ENCODE measurements around the gene PLEKHH3.
A peak's percentile ranks its signal among the peaks of the same experiment; 100 is the strongest.

The PLEKHH3 gene

DNA sequence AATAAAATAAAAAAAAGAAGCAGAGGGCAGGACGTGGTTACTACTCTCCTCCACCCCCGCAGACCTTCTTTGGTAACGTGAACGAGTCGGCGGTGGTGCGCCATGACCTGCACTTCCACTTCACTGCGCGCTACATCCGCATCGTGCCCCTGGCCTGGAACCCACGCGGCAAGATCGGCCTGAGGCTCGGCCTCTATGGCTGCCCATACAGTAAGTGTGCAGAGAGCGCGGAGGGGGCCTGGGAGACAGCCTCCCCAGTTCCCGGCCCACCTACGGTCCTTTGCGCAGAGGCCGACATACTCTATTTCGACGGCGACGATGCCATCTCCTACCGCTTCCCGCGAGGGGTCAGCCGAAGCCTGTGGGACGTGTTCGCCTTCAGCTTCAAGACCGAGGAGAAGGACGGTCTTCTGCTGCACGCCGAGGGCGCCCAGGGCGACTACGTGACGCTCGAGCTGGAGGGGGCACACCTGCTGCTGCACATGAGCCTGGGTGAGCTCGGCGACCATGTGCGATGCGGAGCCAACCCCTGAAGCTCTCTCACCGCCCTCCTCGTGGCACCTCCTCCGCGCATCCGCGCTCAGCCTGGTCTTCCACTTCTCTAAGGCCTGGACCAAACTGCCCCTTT lies 8.2 kb upstream of the PLEKHH3 start:
- no peak for DNase-seq

DNA sequence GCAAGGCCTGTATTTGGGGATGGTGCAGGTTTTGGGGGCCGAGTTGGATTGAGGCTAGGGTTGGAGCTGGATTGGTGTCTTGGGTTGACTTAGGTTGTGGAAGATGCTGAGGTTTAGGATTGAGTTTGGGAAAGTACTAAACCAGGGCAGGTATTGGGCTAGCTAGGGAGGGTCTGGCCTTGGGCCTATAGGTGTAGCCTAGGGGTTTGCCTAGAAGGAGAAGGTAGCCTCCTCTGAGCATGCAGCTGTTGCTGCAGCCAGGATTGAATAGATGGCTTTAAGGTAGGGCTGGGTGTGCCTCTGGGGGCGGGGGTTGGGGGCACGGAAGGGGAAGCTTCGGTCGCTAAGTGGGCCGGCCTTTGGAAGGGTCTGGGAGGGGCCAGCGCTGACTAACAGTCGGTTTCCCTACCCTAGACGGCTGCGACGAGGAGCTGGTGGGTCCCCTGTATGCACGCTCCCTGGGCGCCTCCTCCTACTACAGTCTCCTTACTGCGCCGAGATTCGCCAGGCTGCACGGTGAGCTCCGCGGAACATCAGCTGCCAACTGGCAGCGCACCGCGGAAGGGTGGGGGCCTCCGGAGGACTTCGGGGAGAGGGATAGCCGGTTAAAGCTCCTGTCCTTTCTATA lies 6.7 kb upstream of the PLEKHH3 start:
- DNase-seq, result no peak

DNA sequence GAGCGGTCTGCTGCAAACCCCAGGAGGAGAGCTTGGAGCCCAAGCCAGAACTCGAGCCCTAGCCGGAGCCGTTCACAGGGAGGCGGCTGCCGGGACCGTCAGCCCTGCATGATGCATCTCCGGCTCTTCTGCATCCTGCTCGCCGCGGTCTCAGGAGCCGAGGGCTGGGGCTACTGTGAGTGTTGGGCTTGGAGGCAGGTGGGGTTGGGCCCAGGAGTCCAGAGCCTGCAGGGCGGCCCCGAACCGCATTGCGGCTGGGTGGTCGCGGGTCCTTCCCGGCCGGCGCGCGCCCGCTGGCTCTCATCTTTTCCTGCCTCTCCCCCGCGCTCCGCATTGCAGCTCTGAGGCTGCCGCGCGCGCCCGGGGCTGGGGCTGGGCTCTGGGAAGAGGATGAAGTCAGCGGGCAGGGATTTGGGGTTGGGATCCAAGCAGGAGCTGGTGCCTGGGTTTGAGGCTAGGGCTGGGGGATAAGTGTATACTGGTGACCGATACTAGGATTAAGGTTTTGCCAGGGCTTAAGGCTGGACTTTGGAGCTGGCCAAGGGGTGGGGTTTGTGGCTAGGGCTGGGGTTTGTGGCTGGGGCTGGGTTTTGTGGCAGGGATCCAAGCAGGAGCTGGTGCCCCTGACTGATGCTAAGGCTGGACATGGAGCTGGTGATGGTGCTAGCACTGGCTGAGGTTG lies 6.1 kb upstream of the PLEKHH3 start:
- DNase-seq, result peak; percentile 54 to 57

DNA sequence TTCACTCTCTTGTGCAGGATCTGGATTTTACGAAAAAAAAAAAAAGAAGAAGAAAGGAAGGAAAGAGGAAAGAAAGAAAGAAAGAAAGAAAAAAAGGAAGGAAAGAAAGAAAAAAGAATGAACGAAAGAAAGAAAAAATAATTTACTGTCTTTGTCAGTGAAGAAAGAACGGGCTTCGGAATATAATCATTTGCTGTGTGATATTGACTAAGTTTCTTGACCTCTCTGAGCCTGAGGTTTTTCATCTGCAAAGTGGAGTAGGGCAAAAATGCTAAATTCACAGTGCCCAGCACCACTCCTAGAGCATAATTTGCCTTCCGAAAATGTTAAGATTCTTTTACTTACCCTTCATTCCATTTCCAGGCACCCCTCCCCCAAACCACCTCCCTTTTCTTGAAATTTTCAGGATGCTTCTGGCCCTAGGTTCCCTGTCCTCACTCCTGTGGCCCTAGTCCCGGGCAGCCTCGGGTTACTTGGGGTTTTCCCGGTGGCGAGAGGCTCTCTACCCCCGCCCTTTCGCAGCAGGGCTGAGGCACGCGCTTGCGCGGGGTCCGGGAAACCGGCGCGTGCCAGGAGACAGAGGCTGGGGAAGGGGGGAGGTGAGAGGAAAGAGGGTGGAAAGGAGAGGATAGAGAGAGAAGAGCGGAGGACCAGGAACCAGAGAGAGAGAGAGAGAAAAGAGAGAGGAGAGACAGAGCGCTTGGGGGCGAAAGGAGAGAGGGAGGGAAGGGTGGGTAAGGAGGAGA lies 5.4 kb upstream of the PLEKHH3 start, which contains the start of gene CNTNAP1:
TSS of gene CNTNAP1 (plus strand) at position 556 of the 746 bp plus-strand sequence. CDS start 299 bp downstream, outside the sequence.
- DNase-seq, result peak; percentile 67 to 81

DNA sequence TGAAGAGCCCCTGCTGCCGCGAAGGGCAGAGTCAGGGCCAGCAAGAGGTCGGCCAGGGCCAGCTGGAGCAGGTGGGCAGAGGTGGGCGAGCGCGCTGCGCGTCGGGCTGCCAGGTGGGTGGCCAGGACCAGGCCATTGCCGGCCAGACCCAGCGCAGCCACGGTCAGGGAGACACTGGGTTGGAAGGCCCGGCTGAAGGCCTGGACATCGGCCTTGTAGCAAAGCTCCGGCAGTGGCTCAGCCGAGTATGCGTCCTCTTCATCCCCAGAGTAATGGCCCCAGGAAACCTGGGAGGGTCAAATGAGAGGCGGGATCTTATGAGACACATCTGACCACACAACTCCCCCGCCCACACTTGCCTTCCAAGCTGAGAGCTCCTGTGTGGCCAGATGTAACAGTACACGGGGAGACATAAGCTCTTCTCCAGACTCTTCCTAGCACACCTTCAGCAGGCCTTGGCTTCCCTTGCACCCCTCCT lies 3.6 kb upstream of the PLEKHH3 start:
- peak; percentile 52 to 80 for DNase-seq

DNA sequence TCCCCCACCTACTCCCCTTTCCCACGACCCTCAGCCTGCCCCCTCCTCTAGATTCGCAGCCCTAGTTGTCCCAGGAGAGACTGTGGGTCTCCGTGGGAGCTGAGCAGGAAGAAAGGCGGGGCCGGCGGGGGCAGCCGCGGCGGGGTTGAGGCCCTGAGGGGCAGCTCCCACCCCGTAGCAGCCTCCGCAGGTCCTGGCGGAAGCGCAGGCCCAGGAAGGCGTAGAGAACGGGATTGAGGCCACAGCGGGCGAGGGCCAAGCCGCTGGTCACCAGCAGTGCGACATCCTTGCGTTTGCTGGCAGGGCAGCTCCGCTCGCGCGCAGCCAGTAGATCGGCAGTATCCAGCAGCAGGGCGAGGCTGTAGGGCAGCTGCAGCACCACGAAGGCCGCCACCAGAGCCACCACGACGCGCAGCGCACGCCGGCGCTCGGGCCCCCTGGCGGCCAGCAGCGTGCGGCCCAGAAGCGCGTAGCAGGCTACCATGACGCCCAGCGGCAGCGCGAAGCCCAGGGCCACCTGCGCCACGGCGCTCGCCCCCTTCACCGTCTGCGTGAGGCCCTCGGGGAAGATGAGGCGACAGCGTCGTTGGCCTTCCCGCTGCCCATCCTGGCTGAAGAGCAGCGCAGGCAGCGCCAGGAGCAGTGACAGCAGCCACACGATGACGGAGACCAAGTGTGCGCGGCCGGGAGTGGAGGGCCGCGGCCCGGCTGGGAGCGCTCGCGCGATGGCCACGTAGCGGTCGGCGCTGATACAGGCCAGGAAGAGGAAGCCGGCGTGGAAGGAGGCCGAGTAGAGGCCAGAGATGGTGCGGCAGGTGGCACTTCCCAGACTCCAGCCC lies 2.9 kb upstream of the PLEKHH3 start:
- DNase-seq, result peak; percentile 63 to 71

DNA sequence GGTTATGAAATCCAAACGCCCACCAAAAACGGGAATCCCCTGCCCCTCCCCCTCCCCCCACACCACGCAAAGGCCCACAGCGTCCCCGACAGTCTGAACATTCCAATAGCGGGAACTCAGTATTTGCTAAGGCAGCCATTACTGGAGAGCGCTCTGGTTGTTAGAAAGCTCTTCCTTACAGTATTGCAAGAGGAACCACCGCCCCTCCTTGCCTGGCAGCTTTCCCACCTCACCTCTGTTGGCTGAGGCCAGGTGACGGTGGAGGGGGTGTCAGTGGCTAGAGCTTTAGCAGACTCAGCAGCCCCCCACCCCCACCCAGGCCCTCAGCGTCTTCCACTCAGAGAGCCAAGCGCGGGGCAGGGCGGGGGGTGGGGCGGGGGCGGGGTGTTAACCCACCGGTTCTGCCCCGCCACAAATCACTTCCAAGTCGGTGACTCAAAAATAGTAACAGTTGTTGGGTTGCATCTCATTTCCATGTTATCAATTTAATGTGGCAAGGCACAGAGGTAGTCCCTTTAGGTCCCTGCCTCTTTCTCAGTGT lies 2.2 kb upstream of the PLEKHH3 start:
- peak; percentile 42 to 54 for DNase-seq

DNA sequence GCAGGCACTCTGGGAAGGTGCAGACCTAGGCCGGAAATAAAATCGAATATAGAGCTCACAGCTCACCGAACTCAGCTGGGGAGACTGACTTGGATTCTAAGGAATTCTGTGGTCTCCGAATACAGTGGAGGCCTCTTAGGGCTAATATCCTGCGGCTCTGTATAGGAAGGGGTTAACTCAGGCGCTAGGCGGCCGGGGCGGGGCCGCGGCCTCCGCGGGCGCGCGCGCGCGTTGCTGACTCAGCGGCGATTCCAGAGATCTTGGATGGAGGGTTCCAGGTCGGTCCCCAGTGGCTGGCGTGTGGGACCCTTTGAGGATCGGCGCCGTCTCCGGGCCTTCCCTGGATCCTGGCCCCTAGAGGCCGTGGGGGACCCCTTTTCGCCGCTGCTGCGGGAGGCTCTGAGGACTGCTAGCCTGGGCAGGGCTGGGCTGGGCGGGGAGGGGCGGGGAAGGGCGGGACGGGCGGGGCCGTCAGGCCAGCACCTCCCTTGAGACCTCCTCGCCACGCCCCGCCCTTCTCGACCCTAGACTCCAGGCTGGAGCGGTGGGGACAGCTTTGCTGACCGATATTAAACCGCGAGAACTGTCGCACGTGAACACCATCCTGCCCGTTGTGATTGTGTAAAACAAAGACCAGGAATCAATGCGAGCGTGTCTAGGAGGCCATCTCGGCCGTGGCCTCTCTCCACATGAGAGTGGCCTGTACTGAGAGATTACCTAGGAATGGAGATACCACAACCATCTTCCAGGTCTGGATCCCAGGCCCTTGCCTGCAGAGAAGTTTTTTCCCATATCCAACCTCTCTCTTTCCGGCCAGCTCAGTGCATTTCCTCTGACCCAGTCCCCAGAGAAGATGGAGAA lies 1.4 kb upstream of the PLEKHH3 start:
- DNase-seq, result peak; percentile 95 to 96

DNA sequence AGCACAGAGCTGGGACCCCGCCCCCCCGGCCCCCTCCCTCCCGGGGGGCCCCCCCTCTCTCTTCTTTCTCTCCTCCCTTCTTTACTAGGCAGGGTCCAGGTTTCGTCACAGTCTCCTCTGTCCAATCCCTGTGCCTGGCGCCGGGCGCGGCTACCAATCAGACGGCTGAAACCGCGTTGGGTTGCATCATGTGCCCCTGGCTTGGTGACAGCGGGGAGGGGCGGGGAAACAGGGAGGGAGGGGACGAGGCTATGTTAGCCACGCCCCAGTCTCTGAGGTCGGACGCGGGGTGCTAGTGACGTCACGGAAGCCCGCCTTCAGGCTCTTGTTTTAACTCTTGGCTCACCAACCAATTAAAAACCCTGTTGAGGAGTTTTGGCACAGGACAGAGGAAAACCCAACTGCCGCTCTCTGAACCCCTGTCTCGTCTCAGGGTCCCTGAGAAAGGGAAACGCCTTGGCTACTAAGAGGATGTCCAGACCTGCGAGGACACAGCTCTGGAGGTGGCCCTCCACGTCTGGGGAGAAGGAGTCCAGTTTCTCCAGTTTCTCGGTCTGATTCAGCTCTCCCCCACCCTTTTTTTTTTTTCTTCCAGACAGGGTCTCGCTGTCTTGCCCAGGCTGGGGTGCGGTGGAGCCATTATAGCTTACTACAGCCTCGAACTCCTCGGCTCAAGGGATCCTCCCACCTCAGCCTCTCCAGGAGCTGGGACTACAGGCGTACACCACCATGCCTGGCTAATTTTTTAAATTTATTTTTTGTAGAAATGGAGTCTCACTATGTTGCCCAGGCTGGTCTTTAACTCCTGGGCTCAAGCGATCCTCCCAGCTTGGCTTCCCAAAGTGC lies 441 bp upstream of the PLEKHH3 start:
- peak; percentile 97 to 98 for DNase-seq

DNA sequence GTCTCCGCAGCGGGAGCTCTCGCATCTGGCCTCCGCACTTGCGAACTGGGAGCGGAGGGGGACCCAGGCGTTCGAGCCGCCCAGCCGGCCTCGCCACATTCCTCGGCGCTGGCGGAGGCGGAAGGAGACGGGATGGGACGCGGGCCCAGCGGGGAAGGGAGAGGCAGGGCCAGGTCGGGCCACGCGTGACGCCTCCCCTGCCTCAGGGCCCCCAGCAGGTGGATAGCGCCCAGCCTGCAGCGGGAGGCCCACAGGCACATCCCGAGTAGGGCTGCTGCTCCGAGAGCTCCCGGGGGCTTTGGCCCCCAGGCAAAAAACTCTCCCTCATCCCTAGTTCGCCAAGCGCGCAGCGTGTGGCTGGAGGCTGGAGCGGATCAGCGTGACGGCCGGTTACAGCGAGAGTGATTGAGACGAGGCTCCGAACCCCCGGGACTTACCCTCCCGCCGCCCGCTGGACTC lies 800 bp downstream of the PLEKHH3 start:
- DNase-seq, result no peak

DNA sequence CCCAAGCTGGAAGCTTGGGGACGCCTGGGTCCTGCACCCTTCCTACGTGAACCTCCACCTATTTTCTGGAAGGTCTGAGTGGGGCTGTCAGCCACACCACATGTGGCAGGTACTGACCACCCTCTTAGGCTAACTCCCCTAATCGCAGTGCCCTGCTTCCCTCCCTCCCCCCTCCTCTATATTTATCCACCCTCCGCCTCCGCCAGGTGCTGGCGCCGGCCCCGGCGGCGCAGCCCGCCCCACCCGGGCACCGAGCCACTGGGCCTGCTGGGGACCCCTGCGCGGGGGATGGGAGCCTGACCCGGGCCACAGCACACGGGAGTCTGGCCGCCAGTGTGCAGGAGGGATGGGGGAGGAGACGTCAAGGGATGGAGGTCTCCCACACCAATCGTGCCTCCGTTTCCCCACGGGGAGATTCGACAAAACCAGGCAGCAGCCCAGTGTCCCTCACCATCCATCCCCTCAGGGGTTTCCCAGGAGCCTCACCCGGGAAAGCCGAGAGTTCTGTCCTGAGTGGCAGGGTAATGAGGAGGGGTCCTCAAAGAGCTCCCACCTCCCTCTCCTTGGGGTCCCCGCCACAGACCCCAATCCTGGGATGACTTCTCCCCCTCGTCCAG lies 1.3 kb downstream of the PLEKHH3 start:
- peak; percentile 70 to 73 for DNase-seq

DNA sequence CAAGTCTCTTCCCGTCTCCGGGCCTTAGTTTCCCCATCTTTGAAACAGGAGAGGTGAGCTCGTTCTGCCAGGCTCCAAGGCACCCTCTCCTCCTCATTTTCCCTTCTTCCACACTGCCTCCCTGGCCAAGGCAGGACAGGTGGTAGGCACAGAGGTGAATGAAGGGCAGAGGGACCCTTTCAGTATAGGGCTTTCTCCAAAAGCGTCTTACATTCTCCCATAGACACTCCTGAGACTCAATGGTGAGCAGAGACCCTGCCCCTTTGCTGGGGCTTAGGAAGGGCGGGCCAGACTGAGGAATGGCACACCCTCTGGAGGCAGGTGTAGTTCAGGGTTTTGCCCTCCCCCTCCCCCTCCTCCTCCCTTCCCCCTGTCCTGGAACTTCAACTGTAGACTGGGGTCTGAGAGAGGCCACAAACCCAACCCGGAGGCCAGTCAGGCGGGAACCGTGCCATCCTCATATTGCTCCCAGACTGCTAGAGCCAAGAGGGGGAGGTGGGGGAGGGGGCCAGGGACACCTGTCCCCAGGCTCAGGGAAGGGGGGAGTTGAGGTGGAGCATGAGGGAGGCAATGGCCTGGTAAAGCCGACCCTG lies 1.9 kb downstream of the PLEKHH3 start:
- DNase-seq, result peak; percentile 72 to 73

DNA sequence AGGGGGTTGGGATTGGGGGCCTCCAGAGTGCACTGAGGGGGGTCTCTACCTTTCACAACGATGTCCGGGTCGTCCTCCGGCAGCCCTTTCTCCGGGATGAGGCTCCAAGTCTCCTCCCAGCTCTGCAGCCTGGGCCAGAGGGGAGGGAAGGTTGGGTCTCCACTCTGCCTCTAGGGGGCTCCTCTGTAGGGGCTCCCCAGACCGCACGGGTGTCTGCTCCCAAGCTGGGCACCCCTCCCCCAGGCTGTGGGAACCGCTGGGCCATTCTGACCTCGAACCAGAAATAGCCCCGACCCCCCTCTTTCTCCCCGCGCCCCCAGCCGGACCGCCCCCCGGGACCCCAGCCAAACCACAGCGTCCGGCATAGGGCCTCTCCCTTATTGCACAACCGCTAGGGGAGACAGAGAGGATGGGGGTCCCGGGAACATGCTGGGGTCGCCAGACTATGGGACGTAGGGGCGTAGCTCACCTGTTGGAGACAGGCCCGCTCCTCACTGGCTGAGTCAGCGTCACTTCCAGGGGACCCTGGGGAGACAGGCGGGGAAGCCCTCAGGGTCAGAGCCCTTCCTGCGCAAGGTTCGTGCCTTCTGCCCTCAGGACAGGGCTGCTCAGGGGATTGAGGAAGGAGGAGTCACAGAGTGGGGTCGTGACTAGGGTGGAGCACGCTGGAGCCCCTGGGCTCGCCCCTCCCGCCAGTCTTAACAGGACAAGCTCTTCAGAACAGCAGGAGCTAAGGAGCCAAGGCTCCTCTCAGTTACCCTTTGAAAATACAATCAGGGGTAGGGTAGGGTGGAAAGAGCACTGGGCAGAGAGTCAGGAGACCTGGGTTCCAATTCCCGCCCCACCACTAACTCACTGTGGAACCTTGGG lies 2.7 kb downstream of the PLEKHH3 start:
- no peak for DNase-seq

DNA sequence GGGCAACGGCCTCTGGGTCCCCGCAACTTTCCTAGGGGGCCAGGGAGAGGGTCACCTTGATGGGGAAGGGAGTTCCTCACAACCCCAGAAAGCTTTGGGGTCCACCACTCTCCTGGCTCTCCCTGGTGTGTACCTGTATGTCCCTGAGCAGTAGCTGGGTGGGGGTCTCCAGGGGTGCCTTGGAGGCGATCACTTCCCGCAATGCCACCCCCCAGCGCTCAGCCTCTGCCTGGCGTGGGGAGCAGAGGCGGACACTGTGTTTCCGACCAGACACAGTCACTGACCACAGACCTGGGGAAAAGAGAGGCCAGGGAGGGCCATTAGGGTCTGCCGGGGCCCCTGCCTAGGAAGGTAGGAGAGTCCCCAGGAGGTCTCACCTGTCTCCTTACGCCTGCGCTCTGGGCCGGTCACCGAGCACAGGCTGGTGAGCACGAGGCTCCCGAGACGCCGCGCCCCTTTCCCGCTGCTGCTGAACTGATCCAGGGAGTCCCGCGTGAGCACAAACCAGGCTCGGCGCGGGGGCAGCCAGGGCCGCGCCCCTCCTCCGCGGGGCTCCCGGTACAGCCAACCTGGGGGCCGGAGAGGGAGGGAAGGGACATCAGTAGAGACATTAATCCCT lies 3.4 kb downstream of the PLEKHH3 start:
- DNase-seq, result no peak

DNA sequence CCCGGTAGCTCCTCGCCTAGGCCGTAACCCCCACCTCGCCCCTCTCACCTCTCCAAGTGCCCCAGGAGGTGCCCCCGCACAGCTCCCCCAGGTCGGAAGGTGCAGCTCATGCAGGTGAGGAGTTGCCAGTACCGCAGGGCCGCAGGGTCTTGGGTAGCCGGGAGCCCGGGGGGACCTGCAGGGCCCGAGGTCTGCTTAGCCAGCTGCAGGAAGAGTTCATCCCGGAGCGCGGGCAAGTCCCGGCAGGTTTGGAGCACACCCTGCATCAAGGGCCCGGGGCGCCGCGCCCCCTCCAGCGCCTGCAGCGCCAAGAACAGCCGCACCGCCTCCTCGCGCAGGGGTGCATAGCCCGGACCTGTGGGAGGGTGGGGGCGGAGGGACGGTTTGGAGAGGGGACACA lies 4.8 kb downstream of the PLEKHH3 start:
- no peak for DNase-seq

DNA sequence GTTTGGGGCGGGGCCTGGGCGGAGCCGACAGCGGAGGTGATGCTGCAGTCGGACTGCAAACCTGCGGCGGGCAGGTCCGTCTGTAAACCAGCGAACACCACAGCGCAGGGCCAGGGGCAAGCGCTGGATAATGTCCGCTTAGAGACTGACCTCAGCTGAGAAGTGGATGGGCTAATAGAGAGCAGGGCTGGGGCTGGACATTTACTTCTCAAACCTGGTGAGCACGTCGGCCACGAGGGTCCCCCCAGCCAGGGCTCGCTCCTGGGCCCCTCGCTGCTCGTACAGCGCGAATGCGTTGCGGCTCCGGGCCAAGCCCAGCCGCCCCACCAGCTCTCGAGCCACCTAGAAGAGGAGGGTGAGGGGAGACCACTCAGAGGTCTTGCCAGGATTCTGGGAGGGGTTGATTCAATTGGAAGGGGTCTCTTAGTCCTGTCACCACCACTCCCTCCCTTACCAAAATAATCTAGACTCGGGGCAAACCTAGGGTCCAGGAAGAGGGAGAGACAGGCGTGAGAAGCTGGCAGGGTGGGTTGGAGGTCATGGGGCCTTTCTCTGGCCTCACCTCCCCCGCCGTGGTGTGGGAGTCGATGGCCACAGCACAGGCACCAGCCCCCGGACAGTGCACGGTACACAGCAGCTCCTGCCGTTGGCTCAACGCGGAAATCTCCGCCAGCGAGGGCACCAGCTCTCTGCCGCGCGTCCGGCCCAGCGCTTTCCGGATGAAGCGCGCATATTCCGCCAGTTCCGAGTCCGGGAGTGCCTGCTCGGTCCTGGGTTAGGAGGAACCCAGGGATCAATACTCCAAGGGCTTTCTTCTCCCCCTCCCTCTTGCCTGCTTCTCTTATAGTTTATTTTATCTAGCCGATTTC lies 5.8 kb downstream of the PLEKHH3 start:
- DNase-seq, result no peak

Data from SHP77 (cell line).